A549 (cell line): Measurements from ENCODE around the gene SLC25A47. TPM values are rescaled to one million over a fixed set of nuclear protein-coding genes. Genes with fewer than 3 reads are reported as not detected.

ENCODE experiments used
- ATAC-seq, 2 experiments: fragments of 200-7000 bp in 1 of 2; fragments of >200 bp in 1 of 2; cut with Nextera tagmentation in 1 of 2; cut with Tn5 transposase in 1 of 2; 3 replicates each; pipeline versions ENCODE4 v1.8.0 to v1.9.1; 2018 to 2020; ENCODE audit warnings: mild to moderate bottlenecking in 1 of 2, moderate library complexity in 1 of 2
- CTCF ChIA-PET: fragments of 300-600 bp; sonication (Branson Sonifier 250); formaldehyde crosslinking; extraction: SDS; loops from one replicate; lab custom pipeline; 2021; ENCODE audit warnings: antibody characterized with exemption, inconsistent platforms; lab: Yijun Ruan, JAX
- POLR2A ChIA-PET: fragments of 350-600 bp; formaldehyde crosslinking; extraction: SDS; loops from one replicate; lab custom pipeline; 2021; ENCODE audit warnings: antibody characterized with exemption, inconsistent platforms; lab: Yijun Ruan, JAX
- DNase-seq, 2 experiments: peaks; one replicate each; pipeline versions ENCODE4 v3.0.0 to v3.0.0-alpha.2; 2011 to 2016; ENCODE audit warnings: low read depth in 1 of 2, low spot score in 1 of 2
- FAIRE-seq: peaks from 2 replicates; lab custom pipeline; 2011; peaks lifted over from hg19 to GRCh38; lab: Jason Lieb, UNC
- H3K27ac ChIP-seq, 2 experiments: fragments of >200 bp; sonication (Bioruptor Twin); formaldehyde crosslinking; 3 replicates each; pipeline ENCODE4 v1.5.1; 2016 to 2017
- H3K4me1 ChIP-seq: fragments of >200 bp; sonication (Bioruptor Twin); formaldehyde crosslinking; 3 replicates; pipeline ENCODE4 v1.6.1; 2016
- H3K4me2 ChIP-seq: fragments of >200 bp; sonication (Bioruptor Twin); formaldehyde crosslinking; 3 replicates; pipeline ENCODE4 v1.6.1; 2016
- H3K4me3 ChIP-seq: fragments of >200 bp; sonication (Bioruptor Twin); formaldehyde crosslinking; 3 replicates; pipeline ENCODE4 v1.5.1; 2016
- H3K9me3 ChIP-seq: fragments of >200 bp; sonication (Bioruptor Twin); formaldehyde crosslinking; 3 replicates; pipeline ENCODE4 v1.6.1; 2016
- BCL3 ChIP-seq: fragments of >200 bp; sonication (Bioruptor Twin); formaldehyde crosslinking; IDR thresholded peaks from 3 replicates; pipeline ENCODE4 v1.6.1; 2016
- CEBPB ChIP-seq, 2 experiments: fragments of >200 bp in 1 of 2; sonication (Bioruptor Twin) in 1 of 2; formaldehyde crosslinking in 1 of 2; IDR thresholded peaks; 2 replicates each; pipeline ENCODE4 v1.6.1; 2012 to 2016
- CHD4 ChIP-seq: fragments of 200-600 bp; sonication (generic); IDR thresholded peaks from 2 replicates; pipeline ENCODE4 v1.6.1; 2016; ENCODE audit warnings: antibody characterized with exemption, mild to moderate bottlenecking, borderline replicate concordance
- CTCF ChIP-seq: fragments of >200 bp; sonication (Bioruptor Twin); formaldehyde crosslinking; IDR thresholded peaks from 3 replicates; pipeline ENCODE4 v1.5.1; 2016
- E2F6 ChIP-seq: IDR thresholded peaks from 2 replicates; pipeline ENCODE4 v1.6.1; 2012; ENCODE audit warnings: low read depth, borderline replicate concordance
- EP300 ChIP-seq, 2 experiments: fragments of >200 bp; sonication (Bioruptor Twin); formaldehyde crosslinking; IDR thresholded peaks; 2 replicates in 1 of 2; 3 replicates in 1 of 2; pipeline ENCODE4 v1.6.1; 2016 to 2017
- FOSL2 ChIP-seq, 2 experiments: fragments of 450-650 bp in 1 of 2; fragments of >200 bp in 1 of 2; sonication (Bioruptor Twin) in 1 of 2; formaldehyde crosslinking; IDR thresholded peaks; 2 replicates each; pipeline versions ENCODE4 v1.5.0 to v1.6.1; 2016 to 2020; ENCODE audit warnings: mild to moderate bottlenecking in 1 of 2, moderate library complexity in 1 of 2
- HEYL ChIP-seq: fragments of 250-450 bp; sonication (Bioruptor Pico); IDR thresholded peaks from 2 replicates; pipeline ENCODE4 v1.8.0; 2021; ENCODE audit warnings: mild to moderate bottlenecking, moderate library complexity
- HOXB13 ChIP-seq: fragments of 250-450 bp; sonication (Bioruptor Pico); IDR thresholded peaks from 2 replicates; pipeline ENCODE4 v1.5.0; 2020; ENCODE audit warnings: low read depth, mild to moderate bottlenecking, moderate library complexity
- MAFK ChIP-seq: fragments of 450-650 bp; IDR thresholded peaks from 2 replicates; pipeline ENCODE4 v1.6.1; 2014; ENCODE audit not compliant: partially characterized antibody
- MAX ChIP-seq: IDR thresholded peaks from 2 replicates; pipeline ENCODE4 v1.6.1; 2012
- POLR2A ChIP-seq: IDR thresholded peaks from 2 replicates; pipeline ENCODE4 v1.6.1; 2012; ENCODE audit warnings: mild to moderate bottlenecking, low read length
- RAD21 ChIP-seq, 2 experiments: fragments of >200 bp in 1 of 2; sonication (Bioruptor Twin) in 1 of 2; formaldehyde crosslinking in 1 of 2; IDR thresholded peaks in 1 of 2; conservative IDR thresholded peaks in 1 of 2; 2 replicates in 1 of 2; 3 replicates in 1 of 2; pipeline ENCODE4 v1.6.1; 2012 to 2018; ENCODE audit warnings: inconsistent platforms in 1 of 2
- RFX5 ChIP-seq: fragments of 450-650 bp; IDR thresholded peaks from 2 replicates; pipeline ENCODE4 v1.7.1; 2014; ENCODE audit warnings: antibody characterized with exemption, mild to moderate bottlenecking, moderate library complexity
- SMC3 ChIP-seq: fragments of >200 bp; sonication (Bioruptor Twin); formaldehyde crosslinking; IDR thresholded peaks from 3 replicates; pipeline ENCODE4 v1.6.1; 2018; ENCODE audit warnings: inconsistent platforms
- TFCP2L1 ChIP-seq: fragments of 250-450 bp; sonication (Bioruptor Pico); IDR thresholded peaks from 2 replicates; pipeline ENCODE4 v1.5.0; 2021; ENCODE audit warnings: mild to moderate bottlenecking
- ZNF302 ChIP-seq: fragments of 250-450 bp; sonication (Bioruptor Pico); IDR thresholded peaks from 2 replicates; pipeline ENCODE4 v1.9.0; 2021; ENCODE audit warnings: inconsistent platforms, mild to moderate bottlenecking, moderate library complexity
- WGBS: methylation state at CpG from one replicate; pipeline ENCODE4 v1.1.6; 2017; ENCODE audit errors: missing lambda C conversion rate; 5-methylcytosine and 5-hydroxymethylcytosine counted together
- polyA plus RNA-seq, 4 experiments: library from polyadenylated mRNA; depleted of rRNA in 3 of 4; stranded (reverse); fragments of >200 nt; fragmentation: RNase III in 1 of 4; extraction: RNeasy Plus Mini Kit Qiagen cat#74134 plus additional on column Dnase treatment in 1 of 4; gene quantifications; 2 replicates in 3 of 4; 3 replicates in 1 of 4; pipeline ENCODE4 v1.2.3, GENCODE V29; 2011 to 2017

The SLC25A47 gene
- polyA plus RNA-seq, 2 of the 4 experiments (the other 2 are of a cell fraction): not detected

- ATAC-seq: no peak
- no peak overlapping the region for H3K4me2 ChIP-seq
- no peak overlapping the region for H3K27ac ChIP-seq
- POLR2A ChIA-PET: no interaction called here
- H3K9me3 ChIP-seq: no peaks in the 10 kb centered on the region
- CTCF ChIA-PET: interaction anchor here (0.6 to 2.3 kb wide), 8 partner anchors 9 to 941 kb away, joined by 3 to 9 read pairs (median 4); no protein-coding TSS in a partner anchor
- WGBS: 92% methylated on average over 5 of the region's 6 CpGs
- TF ChIP-seq CHD4 (no peak), EP300 (IDR thresholded peaks at IDR 0.05) (no peak), MAX (no peak), E2F6 (no peak), BCL3 (no peak), CEBPB (IDR thresholded peaks at IDR 0.05) (no peak), HOXB13 (no peak), POLR2A (no peak), RFX5 (no peak), MAFK (no peak), HEYL (CRISPR knock-in tag) (no peak), ZNF302 (no peak)
- 0 out of 3 replicates have a peak, but pooled peaks cover 4% of the 10 kb centered on the region for H3K4me1 ChIP-seq
- DNase-seq: no peak
- no peak overlapping the region for H3K4me3 ChIP-seq
- no peak for FAIRE-seq
Measured at GRCh38 chr14:100317389-100317788, 5.8 kb upstream of the SLC25A47 start.

- CTCF ChIA-PET: interaction anchor here (0.6 to 2.3 kb wide), 11 partner anchors 8 to 941 kb away, joined by 3 to 9 read pairs (median 6); no protein-coding TSS in a partner anchor
- TF ChIP-seq TFCP2L1 (CRISPR knock-in tag): no peak
- TF ChIP-seq MAX: 0 out of 2 replicates have a peak, but pooled peaks have one; percentile 24
- TF ChIP-seq RAD21 (conservative IDR thresholded peaks at IDR 0.05 in 1 of 2, IDR thresholded peaks at IDR 0.05 in 1 of 2): peak; percentile 50 to 53; a peak in 4 of 5 replicates
- peak; percentile 81 for TF ChIP-seq CTCF
- TF ChIP-seq FOSL2 (IDR thresholded peaks at IDR 0.05): no peak
- TF ChIP-seq FOSL2 (CRISPR knock-in tag; IDR thresholded peaks at IDR 0.05): no peak
- TF ChIP-seq RFX5: no peak
- TF ChIP-seq SMC3: peak; percentile 29; the same call in 1 of the 3 replicates
- DNase-seq (peak; percentile 63 to 71), ATAC-seq (peak; percentile 90 to 97), FAIRE-seq (no peak)
- POLR2A ChIA-PET: no interaction called here
- H3K4me2 ChIP-seq: peak overlapping the region; percentile 60
- H3K4me3 ChIP-seq: no peak overlapping the region
- peak overlapping the region; percentile 18 to 35; a peak in 4 of 6 replicates for H3K27ac ChIP-seq
- H3K4me1 ChIP-seq: 0 out of 3 replicates have a peak, but pooled peaks cover under 1% of the 10 kb centered on the region
- no peaks in the 10 kb centered on the region for H3K9me3 ChIP-seq
- WGBS: 48% methylated on average over 32 of the region's 40 CpGs
Measured at GRCh38 chr14:100317912-100318808, 5.0 kb upstream of the SLC25A47 start.
